ENCODE data around the gene SLC25A15. TPM values are rescaled to one million over a fixed set of nuclear protein-coding genes. Genes with fewer than 3 reads are reported as not detected.

SLC25A15 gene
- total RNA-seq, 4 donors from 2014 or later: 3.0 to 30.6 (median 10.1) TPM

GRCh38 chr13:40758811-40759210 is 30.6 kb upstream of the SLC25A15 start:
- peaks cover 0 to 36% (median 4%) of the 10 kb centered on the region in 4 donors for H3K36me3 ChIP-seq
- intact Hi-C loops (cut with DNase I; ENCODE audit: low total_unique reads): no loop called here
- DNase-seq: no peak
- H3K9me3 ChIP-seq: no peaks in the 10 kb centered on the region
- H3K4me3 ChIP-seq: no peak overlapping the region
- 89 to 97% methylated on average over 3 to 4 of the region's 4 CpGs for WGBS, 2 donors (ENCODE audit: low coverage in 1 of 2)
- TF ChIP-seq POLR2A (IDR thresholded peaks at IDR 0.05): no peak
- TF ChIP-seq POLR2AphosphoS5 (IDR thresholded peaks at IDR 0.05): no peak
- no peak for TF ChIP-seq CTCF (IDR thresholded peaks at IDR 0.05)
- TF ChIP-seq EP300 (IDR thresholded peaks at IDR 0.05; ENCODE audit: low read depth): no peak
- H3K27ac ChIP-seq: no peak overlapping the region
- peaks cover 0 to 3% (median 2%) of the 10 kb centered on the region in 4 donors for H3K4me1 ChIP-seq
- H3K27me3 ChIP-seq: no peaks in the 10 kb centered on the region
- in situ Hi-C loops (cut with MboI; ENCODE audit: low pct_ligation_motif_present in 1 of 4, low pct_unique_long_range_greater_than_20kb in 1 of 4, low sequenced_read_pairs in 3 of 4): no loop called here

DNA sequence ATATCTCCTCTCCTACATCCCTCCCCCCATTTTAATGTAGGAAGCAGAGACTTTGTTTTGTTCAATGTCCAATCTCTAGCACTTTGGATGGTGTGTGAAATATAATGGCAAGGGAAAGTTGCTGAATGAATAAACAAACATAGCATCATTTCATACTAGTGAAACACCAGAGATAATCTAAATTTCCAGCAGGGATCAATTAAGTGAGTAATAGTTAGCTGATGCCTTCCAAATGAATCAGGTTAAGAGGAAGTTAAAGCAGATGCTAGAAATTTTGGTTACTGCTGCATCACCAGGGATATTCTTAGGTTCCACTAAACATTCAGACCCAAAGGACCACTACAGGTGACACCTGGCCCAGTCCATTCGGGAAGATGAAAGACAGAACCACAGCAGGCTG is 26.6 kb upstream of the SLC25A15 start:
- TF ChIP-seq POLR2A (IDR thresholded peaks at IDR 0.05) (no peak), CTCF (IDR thresholded peaks at IDR 0.05) (no peak), POLR2AphosphoS5 (IDR thresholded peaks at IDR 0.05) (no peak), EP300 (IDR thresholded peaks at IDR 0.05; ENCODE audit: low read depth) (no peak)
- 89% methylated on average over 1 of the region's 1 CpG; no CpG with 5 or more reads in 1 of the 2 donors for WGBS, 2 donors (ENCODE audit: low coverage in 1 of 2)
- no peak overlapping the region for H3K27ac ChIP-seq
- H3K9me3 ChIP-seq: no peaks in the 10 kb centered on the region
- intact Hi-C loops (cut with DNase I; ENCODE audit: low total_unique reads) (no loop called here), in situ Hi-C loops (cut with MboI; ENCODE audit: low pct_ligation_motif_present in 1 of 4, low pct_unique_long_range_greater_than_20kb in 1 of 4, low sequenced_read_pairs in 3 of 4) (no loop called here)
- no peak overlapping the region for H3K4me3 ChIP-seq
- peaks cover 0 to 14% (median 0%) of the 10 kb centered on the region in 4 donors for H3K4me1 ChIP-seq
- no peak for DNase-seq
- peaks cover 0 to 30% (median 4%) of the 10 kb centered on the region in 4 donors for H3K36me3 ChIP-seq
- H3K27me3 ChIP-seq: no peaks in the 10 kb centered on the region

DNA sequence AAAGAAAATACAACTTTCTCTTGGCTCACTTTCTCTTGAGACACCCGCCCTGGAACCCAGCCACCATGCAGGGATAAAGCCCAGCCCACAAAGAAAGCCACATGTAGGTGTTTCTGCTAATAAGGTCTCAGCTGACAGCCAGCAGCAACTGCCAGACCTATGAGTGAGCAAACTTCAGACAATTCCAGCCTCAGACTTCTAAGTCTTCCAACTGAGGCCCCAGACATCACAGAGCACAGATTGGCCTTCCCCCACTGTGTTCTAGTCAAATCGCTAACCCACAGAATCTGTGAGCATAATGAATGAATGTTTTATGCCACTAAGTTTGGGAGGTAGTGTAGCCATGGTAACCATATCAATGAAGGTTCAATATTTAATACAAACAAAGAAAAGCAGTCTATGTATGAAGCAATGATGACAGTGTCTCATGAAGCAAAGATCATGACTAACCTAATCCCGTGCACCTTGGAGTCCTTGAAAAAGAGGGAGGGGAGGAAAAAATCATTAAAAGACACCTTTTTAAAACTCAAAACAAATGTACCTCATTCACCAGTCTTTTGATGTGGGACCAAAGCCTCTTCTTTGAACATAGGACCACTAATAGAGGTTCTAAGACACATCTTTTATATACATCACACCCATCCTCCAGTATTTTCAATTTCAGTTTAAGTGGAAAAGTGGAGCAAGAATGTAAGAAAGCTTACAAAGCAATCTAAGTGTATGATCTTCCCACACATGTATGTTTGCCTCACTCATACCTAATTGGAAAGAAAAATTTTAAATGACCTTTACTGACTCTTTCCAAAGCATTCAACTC is 24.6 kb upstream of the SLC25A15 start:
- Histone ChIP-seq H3K27me3 (no peaks in the 10 kb centered on the region), H3K27ac (no peak overlapping the region), H3K36me3 (peaks cover 0 to 14% (median 1%) of the 10 kb centered on the region in 4 donors), H3K4me1 (peaks cover 2 to 26% (median 4%) of the 10 kb centered on the region in 4 donors), H3K9me3 (no peaks in the 10 kb centered on the region), H3K4me3 (no peak overlapping the region)
- intact Hi-C loops (cut with DNase I; ENCODE audit: low total_unique reads): no loop called here
- in situ Hi-C loops (cut with MboI; ENCODE audit: low pct_ligation_motif_present in 1 of 4, low pct_unique_long_range_greater_than_20kb in 1 of 4, low sequenced_read_pairs in 3 of 4): no loop called here
- WGBS, 2 donors (ENCODE audit: low coverage in 1 of 2): 29 to 36% methylated on average over 1 to 3 of the region's 3 CpGs
- DNase-seq: no peak
- TF ChIP-seq CTCF (IDR thresholded peaks at IDR 0.05) (no peak), POLR2AphosphoS5 (IDR thresholded peaks at IDR 0.05) (no peak), EP300 (IDR thresholded peaks at IDR 0.05; ENCODE audit: low read depth) (no peak), POLR2A (IDR thresholded peaks at IDR 0.05) (no peak)

DNA sequence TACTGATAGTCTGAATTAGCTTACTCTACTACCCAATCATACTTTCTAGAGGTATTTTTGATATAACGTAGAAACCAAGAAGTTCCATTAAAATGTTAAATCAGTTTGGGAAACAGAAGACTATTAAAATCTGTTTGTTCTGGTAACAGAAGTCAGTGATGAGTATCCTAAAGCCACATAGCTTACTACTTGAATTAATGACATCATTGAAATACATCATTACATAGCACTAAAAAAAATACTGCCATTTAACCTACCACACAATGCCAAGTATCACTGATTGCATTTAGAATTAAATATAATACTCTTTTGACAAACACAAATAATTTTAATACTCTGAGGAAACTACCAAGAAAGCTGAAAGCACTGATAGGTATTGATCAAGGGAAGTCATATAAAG is 23.8 kb upstream of the SLC25A15 start:
- in situ Hi-C loops (cut with MboI; ENCODE audit: low pct_ligation_motif_present in 1 of 4, low pct_unique_long_range_greater_than_20kb in 1 of 4, low sequenced_read_pairs in 3 of 4): no loop called here
- WGBS, 2 donors (ENCODE audit: low coverage in 1 of 2): 96 to 100% methylated on average over 1 of the region's 1 CpG

More for the DNA sequence above, 23.8 kb upstream of the SLC25A15 start:
- no peaks in the 10 kb centered on the region for H3K9me3 ChIP-seq
- H3K4me3 ChIP-seq: no peak overlapping the region
- H3K27ac ChIP-seq: no peak overlapping the region
- intact Hi-C loops (cut with DNase I; ENCODE audit: low total_unique reads): no loop called here
- H3K27me3 ChIP-seq: no peaks in the 10 kb centered on the region
- peaks cover 7 to 33% (median 9%) of the 10 kb centered on the region in 4 donors for H3K4me1 ChIP-seq
- TF ChIP-seq POLR2AphosphoS5 (IDR thresholded peaks at IDR 0.05): no peak
- no peak for TF ChIP-seq EP300 (IDR thresholded peaks at IDR 0.05; ENCODE audit: low read depth)
- TF ChIP-seq POLR2A (IDR thresholded peaks at IDR 0.05): no peak
- TF ChIP-seq CTCF (IDR thresholded peaks at IDR 0.05): no peak
- H3K36me3 ChIP-seq: peaks cover 0 to 12% (median 0%) of the 10 kb centered on the region in 4 donors
- DNase-seq: no peak
